SH-SY5Y (cell line): ENCODE results near the gene SLC35F6.

ENCODE experiments used
- GATA2 ChIP-seq: IDR thresholded peaks from 2 replicates; pipeline ENCODE4 v1.6.1; 2011; ENCODE audit warnings: mild to moderate bottlenecking, low read depth, low read length
- GATA3 ChIP-seq: IDR thresholded peaks from 2 replicates; pipeline ENCODE4 v1.6.1; 2011; ENCODE audit warnings: low read depth, mild to moderate bottlenecking, low read length, moderate library complexity

- TF ChIP-seq GATA3: no peak
- no peak for TF ChIP-seq GATA2
Measured at GRCh38 chr2:26721115-26722032, 42.7 kb upstream of the SLC35F6 start.
